HEK293 (cell line): ENCODE measurements around the gene IMMP2L.

Source experiments
- CTCF ChIA-PET: fragments of 350-600 bp; formaldehyde crosslinking; extraction: SDS; loops from one replicate; lab custom pipeline; 2021; ENCODE audit warnings: antibody characterized with exemption; lab: Yijun Ruan, JAX
- POLR2A ChIA-PET: fragments of 300-600 bp; formaldehyde crosslinking; extraction: SDS; loops from one replicate; lab custom pipeline; 2020; ENCODE audit warnings: antibody characterized with exemption, inconsistent platforms; lab: Yijun Ruan, JAX
- H3K27ac ChIP-seq: fragments of 200-500 bp; sonication (Bioruptor generic); 2 replicates; pipeline ENCODE4 v1.5.1; 2014; ENCODE audit warnings: low read depth, low read length, control low read depth, inconsistent platforms; ENCODE audit errors: extremely low read depth
- H3K36me3 ChIP-seq, 2 experiments: fragments of 200-500 bp in 1 of 2; sonication (Bioruptor generic) in 1 of 2; 1 replicate in 1 of 2; 2 replicates in 1 of 2; pipeline ENCODE4 v1.5.1; 2014 to 2017; ENCODE audit warnings: inconsistent platforms in 2 of 2, low read length in 2 of 2; ENCODE audit not compliant: control insufficient read depth in 2 of 2, insufficient read depth in 1 of 2
- H3K4me1 ChIP-seq: fragments of 200-500 bp; sonication (Bioruptor generic); 2 replicates; pipeline ENCODE4 v1.5.1; 2014; ENCODE audit warnings: mild to moderate bottlenecking, low read length, inconsistent platforms; ENCODE audit not compliant: control insufficient read depth, insufficient read depth
- H3K4me3 ChIP-seq: 2 replicates; pipeline ENCODE4 v1.5.1; 2011; ENCODE audit warnings: low read depth, mild to moderate bottlenecking, control low read depth, low read length, moderate library complexity
- H3K9me3 ChIP-seq: fragments of 200-500 bp; sonication (Bioruptor generic); 2 replicates; pipeline ENCODE4 v1.5.1; 2014; ENCODE audit warnings: low read depth, low read length, inconsistent platforms; ENCODE audit not compliant: control insufficient read depth, insufficient read depth
- EGR2 ChIP-seq: fragments of 450-650 bp; formaldehyde crosslinking; IDR thresholded peaks from 2 replicates; pipeline ENCODE4 v1.5.1; 2016; ENCODE audit warnings: low read depth, missing biosample characterization, missing genetic modification characterization
- GLI2 ChIP-seq: fragments of 450-650 bp; formaldehyde crosslinking; IDR thresholded peaks from 2 replicates; pipeline ENCODE4; 2017; ENCODE audit warnings: missing biosample characterization, missing genetic modification characterization, low read depth, borderline replicate concordance
- HOXC10 ChIP-seq: sonication (generic); formaldehyde crosslinking; IDR thresholded peaks from 2 replicates; pipeline ENCODE4 v1.8.1; 2023; ENCODE audit warnings: mild to moderate bottlenecking, missing genetic modification reagents
- KLF10 ChIP-seq: fragments of 450-650 bp; IDR thresholded peaks from 2 replicates; pipeline ENCODE4 v1.5.1; 2018; ENCODE audit warnings: missing biosample characterization, mild to moderate bottlenecking, missing genetic modification characterization
- KLF16 ChIP-seq: fragments of 450-650 bp; formaldehyde crosslinking; IDR thresholded peaks from 2 replicates; pipeline ENCODE4 v1.5.1; 2017; ENCODE audit warnings: missing biosample characterization, missing genetic modification characterization
- SP7 ChIP-seq: fragments of 450-650 bp; formaldehyde crosslinking; IDR thresholded peaks from 2 replicates; pipeline ENCODE4 v1.5.1; 2016; ENCODE audit warnings: missing biosample characterization, missing genetic modification characterization
- ZNF138 ChIP-seq: fragments of 450-650 bp; formaldehyde crosslinking; IDR thresholded peaks from 2 replicates; pipeline ENCODE4 v1.5.1; 2016; ENCODE audit warnings: missing biosample characterization, missing genetic modification characterization, borderline replicate concordance
- ZNF2 ChIP-seq: fragments of 450-650 bp; formaldehyde crosslinking; IDR thresholded peaks from 2 replicates; pipeline ENCODE4 v1.5.1; 2016; ENCODE audit warnings: missing biosample characterization, missing genetic modification characterization
- ZNF24 ChIP-seq: fragments of 450-650 bp; formaldehyde crosslinking; IDR thresholded peaks from 2 replicates; pipeline ENCODE4 v1.5.1; 2016; ENCODE audit warnings: missing biosample characterization, missing genetic modification characterization
- ZNF248 ChIP-seq: fragments of 450-650 bp; formaldehyde crosslinking; IDR thresholded peaks from 2 replicates; pipeline ENCODE4 v1.5.1; 2017; ENCODE audit warnings: missing biosample characterization, missing genetic modification characterization
- ZNF335 ChIP-seq: fragments of 450-650 bp; formaldehyde crosslinking; conservative IDR thresholded peaks from 2 replicates; pipeline ENCODE4 v1.5.1; 2016; ENCODE audit warnings: missing biosample characterization, missing genetic modification characterization
- ZNF341 ChIP-seq: fragments of 450-650 bp; formaldehyde crosslinking; IDR thresholded peaks from 2 replicates; pipeline ENCODE4; 2016; ENCODE audit warnings: low read depth, missing biosample characterization, missing genetic modification characterization
- ZNF366 ChIP-seq: fragments of 450-650 bp; formaldehyde crosslinking; conservative IDR thresholded peaks from 2 replicates; pipeline ENCODE4 v1.5.1; 2016; ENCODE audit warnings: missing biosample characterization, missing genetic modification characterization
- ZNF548 ChIP-seq: fragments of 450-650 bp; formaldehyde crosslinking; IDR thresholded peaks from 2 replicates; pipeline ENCODE4 v1.5.1; 2016; ENCODE audit warnings: missing biosample characterization, missing genetic modification characterization
- ZNF555 ChIP-seq: fragments of 450-650 bp; formaldehyde crosslinking; conservative IDR thresholded peaks from 2 replicates; pipeline ENCODE4 v1.5.1; 2017; ENCODE audit warnings: missing biosample characterization, mild to moderate bottlenecking, missing genetic modification characterization, inconsistent platforms
- ZNF624 ChIP-seq: fragments of 450-650 bp; formaldehyde crosslinking; IDR thresholded peaks from 2 replicates; pipeline ENCODE4 v1.5.1; 2017; ENCODE audit warnings: missing biosample characterization, missing genetic modification characterization
- ZNF629 ChIP-seq: fragments of 450-650 bp; formaldehyde crosslinking; IDR thresholded peaks from 2 replicates; pipeline ENCODE4 v1.5.1; 2017; ENCODE audit warnings: missing biosample characterization, missing genetic modification characterization
- ZNF670 ChIP-seq: fragments of 450-650 bp; formaldehyde crosslinking; IDR thresholded peaks from 2 replicates; pipeline ENCODE4 v1.5.1; 2016; ENCODE audit warnings: missing biosample characterization, missing genetic modification characterization, low read depth
- ZNF76 ChIP-seq: fragments of 450-650 bp; formaldehyde crosslinking; IDR thresholded peaks from 2 replicates; pipeline ENCODE4; 2016; ENCODE audit warnings: low read depth, missing biosample characterization, missing genetic modification characterization, borderline replicate concordance
- ZNF777 ChIP-seq: fragments of 450-650 bp; formaldehyde crosslinking; IDR thresholded peaks from 2 replicates; pipeline ENCODE4 v1.5.1; 2017; ENCODE audit warnings: missing biosample characterization, missing genetic modification characterization, borderline replicate concordance
- ZNF830 ChIP-seq: fragments of 450-650 bp; IDR thresholded peaks from 2 replicates; pipeline ENCODE4 v1.5.0; 2018; ENCODE audit warnings: missing biosample characterization, missing genetic modification characterization, low read depth, mild to moderate bottlenecking, moderate library complexity
- TF ChIP-seq, protein P1 (sequence below): fragments of 450-650 bp; formaldehyde crosslinking; IDR thresholded peaks from 2 replicates; pipeline ENCODE4 v1.5.1; 2016; ENCODE audit warnings: missing biosample characterization, missing genetic modification characterization
- TF ChIP-seq, protein P2 (sequence below): fragments of 450-650 bp; formaldehyde crosslinking; IDR thresholded peaks from 2 replicates; pipeline ENCODE4 v1.5.1; 2016; ENCODE audit warnings: missing biosample characterization, missing genetic modification characterization
- TF ChIP-seq, protein P3 (sequence below): fragments of 450-650 bp; formaldehyde crosslinking; IDR thresholded peaks from 2 replicates; pipeline ENCODE4 v1.5.1; 2016; ENCODE audit warnings: missing biosample characterization, missing genetic modification characterization
- TF ChIP-seq, protein P4 (sequence below): fragments of 450-650 bp; formaldehyde crosslinking; IDR thresholded peaks from 2 replicates; pipeline ENCODE4 v1.5.1; 2016; ENCODE audit warnings: missing biosample characterization, missing genetic modification characterization, low read depth
- TF ChIP-seq, protein P5 (sequence below): fragments of 450-650 bp; formaldehyde crosslinking; IDR thresholded peaks from 2 replicates; pipeline ENCODE4 v1.5.1; 2016; ENCODE audit warnings: missing biosample characterization, missing genetic modification characterization
- TF ChIP-seq, protein P6 (sequence below): fragments of 450-650 bp; formaldehyde crosslinking; IDR thresholded peaks from 2 replicates; pipeline ENCODE4 v1.5.1; 2016; ENCODE audit warnings: missing biosample characterization, missing genetic modification characterization

The IMMP2L gene

DNA sequence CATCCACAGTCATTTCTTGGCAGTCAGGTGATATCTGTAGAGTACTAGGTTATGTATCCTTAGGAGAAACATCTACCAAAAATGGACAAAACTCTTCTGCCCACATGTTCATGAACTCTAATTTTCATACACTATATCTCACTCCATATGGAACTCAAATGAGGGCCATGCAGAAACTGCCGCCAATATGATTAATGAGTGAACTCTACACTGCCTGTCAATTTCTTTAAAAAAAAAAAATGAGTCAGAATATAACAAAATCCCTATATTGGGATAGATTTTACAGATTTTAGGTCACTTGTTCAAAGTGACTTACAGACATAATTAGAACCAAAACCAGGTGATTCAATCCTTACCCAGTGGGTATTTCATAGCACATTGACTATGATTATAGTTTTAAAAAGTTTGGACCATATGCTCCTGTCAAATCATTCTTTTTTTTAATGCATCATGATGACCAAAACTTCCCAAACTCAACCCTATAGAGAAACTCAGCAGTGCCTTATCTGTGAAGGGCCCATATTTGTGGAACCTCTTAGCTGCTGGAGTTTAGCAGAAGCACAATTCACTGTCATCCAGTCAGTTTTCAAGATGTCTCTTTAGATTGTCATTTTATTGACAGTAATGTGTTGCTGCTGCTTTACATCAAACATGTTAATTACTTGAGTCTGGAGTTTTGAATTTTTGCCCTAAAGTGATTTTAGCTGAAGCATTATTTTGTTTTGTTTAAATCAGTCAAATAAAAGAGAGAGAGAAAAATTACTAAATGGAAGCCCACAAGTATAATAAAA is 460.2 kb downstream of the IMMP2L start:
- POLR2A ChIA-PET: no interaction called here
- no peak overlapping the region for H3K4me3 ChIP-seq
- no peak overlapping the region for H3K27ac ChIP-seq
- no peak for TF ChIP-seq ZNF670 (tag by site-specific recombination)
- TF ChIP-seq ZNF548 (tag by site-specific recombination): no peak
- no peak for TF ChIP-seq ZNF624 (tag by site-specific recombination)
- TF ChIP-seq ZNF777 (tag by site-specific recombination): no peak
- TF ChIP-seq, protein P1, sequence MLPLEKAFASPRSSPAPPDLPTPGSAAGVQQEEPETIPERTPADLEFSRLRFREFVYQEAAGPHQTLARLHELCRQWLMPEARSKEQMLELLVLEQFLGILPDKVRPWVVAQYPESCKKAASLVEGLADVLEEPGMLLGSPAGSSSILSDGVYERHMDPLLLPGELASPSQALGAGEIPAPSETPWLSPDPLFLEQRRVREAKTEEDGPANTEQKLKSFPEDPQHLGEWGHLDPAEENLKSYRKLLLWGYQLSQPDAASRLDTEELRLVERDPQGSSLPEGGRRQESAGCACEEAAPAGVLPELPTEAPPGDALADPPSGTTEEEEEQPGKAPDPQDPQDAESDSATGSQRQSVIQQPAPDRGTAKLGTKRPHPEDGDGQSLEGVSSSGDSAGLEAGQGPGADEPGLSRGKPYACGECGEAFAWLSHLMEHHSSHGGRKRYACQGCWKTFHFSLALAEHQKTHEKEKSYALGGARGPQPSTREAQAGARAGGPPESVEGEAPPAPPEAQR: no peak
- TF ChIP-seq, protein P2, sequence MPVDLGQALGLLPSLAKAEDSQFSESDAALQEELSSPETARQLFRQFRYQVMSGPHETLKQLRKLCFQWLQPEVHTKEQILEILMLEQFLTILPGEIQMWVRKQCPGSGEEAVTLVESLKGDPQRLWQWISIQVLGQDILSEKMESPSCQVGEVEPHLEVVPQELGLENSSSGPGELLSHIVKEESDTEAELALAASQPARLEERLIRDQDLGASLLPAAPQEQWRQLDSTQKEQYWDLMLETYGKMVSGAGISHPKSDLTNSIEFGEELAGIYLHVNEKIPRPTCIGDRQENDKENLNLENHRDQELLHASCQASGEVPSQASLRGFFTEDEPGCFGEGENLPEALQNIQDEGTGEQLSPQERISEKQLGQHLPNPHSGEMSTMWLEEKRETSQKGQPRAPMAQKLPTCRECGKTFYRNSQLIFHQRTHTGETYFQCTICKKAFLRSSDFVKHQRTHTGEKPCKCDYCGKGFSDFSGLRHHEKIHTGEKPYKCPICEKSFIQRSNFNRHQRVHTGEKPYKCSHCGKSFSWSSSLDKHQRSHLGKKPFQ (tag by site-specific recombination): no peak
- TF ChIP-seq EGR2 (tag by site-specific recombination): no peak
- TF ChIP-seq ZNF24 (tag by site-specific recombination): no peak
- no peak for TF ChIP-seq ZNF629 (tag by site-specific recombination)
- TF ChIP-seq, protein P3, sequence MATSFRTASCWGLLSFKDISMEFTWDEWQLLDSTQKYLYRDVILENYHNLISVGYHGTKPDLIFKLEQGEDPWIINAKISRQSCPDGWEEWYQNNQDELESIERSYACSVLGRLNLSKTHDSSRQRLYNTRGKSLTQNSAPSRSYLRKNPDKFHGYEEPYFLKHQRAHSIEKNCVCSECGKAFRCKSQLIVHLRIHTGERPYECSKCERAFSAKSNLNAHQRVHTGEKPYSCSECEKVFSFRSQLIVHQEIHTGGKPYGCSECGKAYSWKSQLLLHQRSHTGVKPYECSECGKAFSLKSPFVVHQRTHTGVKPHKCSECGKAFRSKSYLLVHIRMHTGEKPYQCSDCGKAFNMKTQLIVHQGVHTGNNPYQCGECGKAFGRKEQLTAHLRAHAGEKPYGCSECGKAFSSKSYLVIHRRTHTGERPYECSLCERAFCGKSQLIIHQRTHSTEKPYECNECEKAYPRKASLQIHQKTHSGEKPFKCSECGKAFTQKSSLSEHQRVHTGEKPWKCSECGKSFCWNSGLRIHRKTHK (tag by site-specific recombination): no peak
- no peak for TF ChIP-seq ZNF76 (tag by site-specific recombination)
- TF ChIP-seq, protein P4, sequence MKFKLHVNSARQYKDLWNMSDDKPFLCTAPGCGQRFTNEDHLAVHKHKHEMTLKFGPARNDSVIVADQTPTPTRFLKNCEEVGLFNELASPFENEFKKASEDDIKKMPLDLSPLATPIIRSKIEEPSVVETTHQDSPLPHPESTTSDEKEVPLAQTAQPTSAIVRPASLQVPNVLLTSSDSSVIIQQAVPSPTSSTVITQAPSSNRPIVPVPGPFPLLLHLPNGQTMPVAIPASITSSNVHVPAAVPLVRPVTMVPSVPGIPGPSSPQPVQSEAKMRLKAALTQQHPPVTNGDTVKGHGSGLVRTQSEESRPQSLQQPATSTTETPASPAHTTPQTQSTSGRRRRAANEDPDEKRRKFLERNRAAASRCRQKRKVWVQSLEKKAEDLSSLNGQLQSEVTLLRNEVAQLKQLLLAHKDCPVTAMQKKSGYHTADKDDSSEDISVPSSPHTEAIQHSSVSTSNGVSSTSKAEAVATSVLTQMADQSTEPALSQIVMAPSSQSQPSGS: no peak
- TF ChIP-seq GLI2 (tag by site-specific recombination): no peak
- no peak for TF ChIP-seq ZNF2 (tag by site-specific recombination)
- TF ChIP-seq ZNF138 (tag by site-specific recombination): no peak
- TF ChIP-seq ZNF830 (tag by site-specific recombination): no peak
- TF ChIP-seq, all 188 proteins: peak for 0
- Histone ChIP-seq H3K4me1 (no peaks in the 10 kb centered on the region), H3K36me3 (no peaks in the 10 kb centered on the region), H3K9me3 (no peaks in the 10 kb centered on the region)
- CTCF ChIA-PET: no interaction called here

DNA sequence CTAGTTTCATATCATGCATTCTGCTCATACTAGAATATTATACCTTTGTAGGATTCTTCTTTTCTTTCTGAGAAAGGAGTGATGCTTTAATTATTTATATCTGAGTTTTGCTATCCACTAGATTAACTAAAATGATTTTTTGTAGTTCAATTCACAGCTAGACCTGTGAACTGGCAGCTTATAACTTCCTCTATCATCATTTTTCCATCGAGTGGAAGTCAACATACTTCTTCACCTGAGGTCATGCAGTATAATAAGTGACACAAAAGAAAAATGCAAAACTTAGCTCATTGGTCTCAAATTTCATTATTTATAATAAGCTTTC is 463.4 kb downstream of the IMMP2L start:
- H3K27ac ChIP-seq: no peak overlapping the region
- no peaks in the 10 kb centered on the region for H3K4me1 ChIP-seq
- ChIA-PET CTCF (interaction anchor here (0.5 to 1.9 kb wide), 8 partner anchors 8 to 1683 kb away, joined by 3 to 7 read pairs (median 4); partner anchors contain the start of gene LRRN3), POLR2A (no interaction called here)
- no peak for TF ChIP-seq SP7 (tag by site-specific recombination)
- TF ChIP-seq ZNF341 (tag by site-specific recombination): no peak
- TF ChIP-seq, protein P5, sequence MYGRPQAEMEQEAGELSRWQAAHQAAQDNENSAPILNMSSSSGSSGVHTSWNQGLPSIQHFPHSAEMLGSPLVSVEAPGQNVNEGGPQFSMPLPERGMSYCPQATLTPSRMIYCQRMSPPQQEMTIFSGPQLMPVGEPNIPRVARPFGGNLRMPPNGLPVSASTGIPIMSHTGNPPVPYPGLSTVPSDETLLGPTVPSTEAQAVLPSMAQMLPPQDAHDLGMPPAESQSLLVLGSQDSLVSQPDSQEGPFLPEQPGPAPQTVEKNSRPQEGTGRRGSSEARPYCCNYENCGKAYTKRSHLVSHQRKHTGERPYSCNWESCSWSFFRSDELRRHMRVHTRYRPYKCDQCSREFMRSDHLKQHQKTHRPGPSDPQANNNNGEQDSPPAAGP (tag by site-specific recombination): no peak
- no peak for TF ChIP-seq ZNF366
- TF ChIP-seq HOXC10 (CRISPR knock-in tag): no peak
- TF ChIP-seq ZNF555: no peak
- no peak for TF ChIP-seq ZNF248 (tag by site-specific recombination)
- TF ChIP-seq ZNF335 (tag by site-specific recombination): no peak
- TF ChIP-seq KLF10: no peak
- no peak for TF ChIP-seq KLF16 (tag by site-specific recombination)
- TF ChIP-seq, protein P6, sequence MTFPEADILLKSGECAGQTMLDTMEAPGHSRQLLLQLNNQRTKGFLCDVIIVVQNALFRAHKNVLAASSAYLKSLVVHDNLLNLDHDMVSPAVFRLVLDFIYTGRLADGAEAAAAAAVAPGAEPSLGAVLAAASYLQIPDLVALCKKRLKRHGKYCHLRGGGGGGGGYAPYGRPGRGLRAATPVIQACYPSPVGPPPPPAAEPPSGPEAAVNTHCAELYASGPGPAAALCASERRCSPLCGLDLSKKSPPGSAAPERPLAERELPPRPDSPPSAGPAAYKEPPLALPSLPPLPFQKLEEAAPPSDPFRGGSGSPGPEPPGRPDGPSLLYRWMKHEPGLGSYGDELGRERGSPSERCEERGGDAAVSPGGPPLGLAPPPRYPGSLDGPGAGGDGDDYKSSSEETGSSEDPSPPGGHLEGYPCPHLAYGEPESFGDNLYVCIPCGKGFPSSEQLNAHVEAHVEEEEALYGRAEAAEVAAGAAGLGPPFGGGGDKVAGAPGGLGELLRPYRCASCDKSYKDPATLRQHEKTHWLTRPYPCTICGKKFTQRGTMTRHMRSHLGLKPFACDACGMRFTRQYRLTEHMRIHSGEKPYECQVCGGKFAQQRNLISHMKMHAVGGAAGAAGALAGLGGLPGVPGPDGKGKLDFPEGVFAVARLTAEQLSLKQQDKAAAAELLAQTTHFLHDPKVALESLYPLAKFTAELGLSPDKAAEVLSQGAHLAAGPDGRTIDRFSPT (tag by site-specific recombination): no peak
- H3K4me3 ChIP-seq: no peak overlapping the region
- H3K9me3 ChIP-seq: no peaks in the 10 kb centered on the region
- H3K36me3 ChIP-seq: no peaks in the 10 kb centered on the region
